SH-SY5Y (cell line): Measurements from ENCODE around the gene CYFIP2.

ENCODE experiments used
- GATA2 ChIP-seq: IDR thresholded peaks from 2 replicates; pipeline ENCODE4 v1.6.1; 2011; ENCODE audit warnings: mild to moderate bottlenecking, low read depth, low read length
- GATA3 ChIP-seq: IDR thresholded peaks from 2 replicates; pipeline ENCODE4 v1.6.1; 2011; ENCODE audit warnings: low read depth, mild to moderate bottlenecking, low read length, moderate library complexity

- TF ChIP-seq GATA2 (no peak), GATA3 (no peak)
These were observed 20.4 kb upstream of the CYFIP2 start for GRCh38 chr5:157245476-157245875.
